HG03575 (cell line): ENCODE measurements around the gene DBF4.
"Not testable (repeated sequence)": the region's sequence is repeated elsewhere in the genome, so short reads cannot be mapped to it uniquely, and the experiment has no call there.

Experiments
- ATAC-seq: cut with Tn5 transposase; IDR thresholded peaks from one replicate; pipeline ENCODE4 v1.9.1; 2021; ENCODE audit not compliant: unreplicated experiment, insufficient number of reproducible peaks, low FRiP score; ENCODE audit errors: extremely low read depth

DBF4 gene

DNA sequence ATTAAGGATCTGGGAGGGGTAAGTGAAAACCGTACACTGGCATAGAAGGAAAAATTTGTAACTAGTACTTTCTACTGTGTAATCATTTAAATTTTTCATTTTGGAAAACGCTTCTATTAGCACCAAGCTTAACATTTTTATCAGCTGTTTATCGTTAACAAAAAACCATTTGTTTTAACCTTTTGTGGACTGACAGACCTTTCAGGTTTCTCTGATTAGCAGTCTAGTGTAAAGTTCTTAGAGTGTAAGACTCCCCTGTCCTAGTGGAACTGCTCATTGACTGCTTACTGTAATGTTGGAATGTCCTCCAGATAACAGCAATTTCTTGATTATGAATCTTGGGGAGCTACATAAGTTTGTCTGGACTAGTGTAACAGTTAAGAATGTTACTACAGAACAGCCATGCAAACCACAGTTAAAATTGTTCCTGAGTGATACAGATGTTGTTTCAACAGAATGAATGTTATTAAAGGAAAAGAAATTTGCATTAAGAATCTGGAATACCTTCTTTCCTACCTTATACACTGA lies 2.0 kb downstream of the DBF4 start:
- no peak for ATAC-seq

DNA sequence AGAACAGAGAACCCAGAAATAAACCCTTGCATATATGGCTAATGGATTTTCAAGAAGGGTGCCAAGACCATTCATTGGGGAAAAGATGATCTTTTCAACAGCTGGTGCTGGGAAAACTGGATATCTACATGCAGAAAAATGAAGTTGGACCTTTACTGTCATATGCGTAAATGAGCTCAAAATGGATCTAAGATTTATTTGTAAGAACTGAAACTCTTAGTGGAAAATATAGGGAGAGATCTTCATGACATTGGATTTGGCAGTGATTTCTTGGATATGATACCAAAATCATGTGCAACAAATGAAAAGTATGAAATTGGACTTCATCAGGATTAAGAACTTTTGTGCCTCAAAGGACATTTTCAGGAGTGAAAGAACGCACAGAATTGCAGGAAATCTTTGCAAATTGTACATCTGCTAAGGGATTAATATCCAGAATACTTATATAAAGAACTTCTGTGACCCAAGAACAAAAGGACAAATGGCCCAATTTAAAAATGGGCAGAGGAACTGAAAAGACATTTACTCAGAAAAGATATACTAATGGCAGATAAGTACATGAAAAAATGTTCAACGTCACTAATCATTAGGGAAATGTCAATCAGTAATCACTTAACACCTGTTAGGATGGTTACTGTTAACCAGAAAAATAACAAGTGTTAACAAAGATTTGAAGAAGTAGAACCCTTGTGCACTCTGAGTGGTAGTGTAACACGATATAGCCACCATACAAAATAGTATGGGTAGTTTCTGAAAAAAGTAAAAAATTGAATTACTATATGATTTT lies 6.1 kb downstream of the DBF4 start:
- ATAC-seq, result no peak

DNA sequence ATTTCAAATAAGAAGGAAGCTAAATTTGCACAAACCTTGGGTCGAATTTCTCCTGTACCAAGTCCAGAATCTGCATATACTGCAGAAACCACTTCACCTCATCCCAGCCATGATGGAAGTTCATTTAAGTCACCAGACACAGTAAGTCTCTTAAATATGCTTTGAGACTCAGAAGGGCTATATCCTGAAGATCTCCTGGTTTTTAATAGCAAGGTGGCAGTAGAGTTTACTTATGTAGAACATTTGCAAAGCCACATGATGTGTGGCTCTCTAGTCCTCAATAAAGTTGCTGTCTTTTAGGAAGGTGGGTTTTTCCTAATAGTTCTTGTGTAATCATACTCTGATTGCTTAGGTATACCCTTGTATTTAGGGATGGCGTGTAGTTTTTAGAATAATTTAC lies 8.7 kb downstream of the DBF4 start:
- no peak for ATAC-seq

DNA sequence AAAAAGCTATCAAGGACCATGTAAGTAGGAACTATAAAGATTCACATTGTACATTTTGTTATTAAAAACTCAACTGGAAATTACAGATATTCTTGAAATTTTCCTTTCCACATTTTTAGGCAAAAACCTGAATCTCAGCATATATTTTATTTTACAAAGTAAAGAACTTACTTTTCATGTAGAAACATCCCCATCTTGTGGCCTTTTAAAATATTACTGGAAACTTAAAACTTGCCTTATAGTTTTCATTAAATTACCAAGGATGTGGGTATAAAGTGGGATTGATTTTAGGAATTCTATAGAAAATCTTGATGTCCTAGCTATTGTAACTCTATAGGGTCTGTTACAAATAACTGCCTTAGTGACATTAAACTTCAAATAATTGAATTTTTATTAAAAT lies 10.6 kb downstream of the DBF4 start:
- no peak for ATAC-seq

DNA sequence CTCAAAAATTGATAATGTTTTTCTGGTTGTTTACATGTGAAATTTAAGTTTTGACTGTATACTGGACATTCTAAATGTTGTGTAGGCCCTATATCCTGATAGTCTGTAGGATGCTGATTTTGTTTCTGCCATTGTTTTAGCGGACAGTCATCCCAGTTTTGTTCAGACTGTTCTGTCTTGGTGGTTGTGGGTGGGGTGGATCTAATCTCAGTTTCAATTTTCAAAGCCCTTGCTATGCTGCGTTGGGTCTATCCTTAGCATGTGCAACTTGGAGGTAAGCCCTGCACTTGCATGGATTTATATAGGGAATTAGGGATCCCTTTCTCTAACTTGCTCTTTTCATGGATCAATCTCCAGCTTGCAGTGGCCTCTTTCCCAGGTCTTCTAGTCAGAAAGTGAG lies 19.1 kb downstream of the DBF4 start:
- no peak for ATAC-seq

DNA sequence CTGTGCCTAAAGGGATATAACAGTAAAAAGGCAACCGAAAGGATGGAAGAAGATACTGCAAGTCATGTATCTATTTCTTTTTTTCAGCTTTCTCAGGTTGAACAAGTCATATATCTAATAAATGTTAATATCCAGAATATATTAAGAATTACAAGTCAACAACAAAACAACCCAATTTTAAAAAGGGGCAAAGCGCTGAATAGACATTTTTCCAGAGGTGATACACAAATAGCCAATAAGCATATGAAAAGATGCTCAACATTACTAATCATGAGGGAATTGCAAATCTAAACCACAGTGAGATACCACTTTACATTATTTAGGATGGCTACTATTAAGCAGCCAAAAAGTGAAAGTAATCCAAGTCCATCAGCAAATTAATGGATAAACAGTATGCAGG lies 23.0 kb downstream of the DBF4 start:
- no peak for ATAC-seq

DNA sequence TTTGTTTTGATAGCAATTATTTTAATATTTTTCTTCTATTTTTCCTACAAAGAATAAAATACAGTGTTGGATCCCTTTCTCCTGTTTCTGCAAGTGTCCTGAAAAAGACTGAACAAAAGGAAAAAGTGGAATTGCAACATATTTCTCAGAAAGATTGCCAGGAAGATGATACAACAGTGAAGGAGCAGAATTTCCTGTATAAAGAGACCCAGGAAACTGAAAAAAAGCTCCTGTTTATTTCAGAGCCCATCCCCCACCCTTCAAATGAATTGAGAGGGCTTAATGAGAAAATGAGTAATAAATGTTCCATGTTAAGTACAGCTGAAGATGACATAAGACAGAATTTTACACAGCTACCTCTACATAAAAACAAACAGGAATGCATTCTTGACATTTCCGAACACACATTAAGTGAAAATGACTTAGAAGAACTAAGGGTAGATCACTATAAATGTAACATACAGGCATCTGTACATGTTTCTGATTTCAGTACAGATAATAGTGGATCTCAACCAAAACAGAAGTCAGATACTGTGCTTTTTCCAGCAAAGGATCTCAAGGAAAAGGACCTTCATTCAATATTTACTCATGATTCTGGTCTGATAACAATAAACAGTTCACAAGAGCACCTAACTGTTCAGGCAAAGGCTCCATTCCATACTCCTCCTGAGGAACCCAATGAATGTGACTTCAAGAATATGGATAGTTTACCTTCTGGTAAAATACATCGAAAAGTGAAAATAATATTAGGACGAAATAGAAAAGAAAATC lies 31.0 kb downstream of the DBF4 start:
- not testable (repeated sequence) for ATAC-seq

DNA sequence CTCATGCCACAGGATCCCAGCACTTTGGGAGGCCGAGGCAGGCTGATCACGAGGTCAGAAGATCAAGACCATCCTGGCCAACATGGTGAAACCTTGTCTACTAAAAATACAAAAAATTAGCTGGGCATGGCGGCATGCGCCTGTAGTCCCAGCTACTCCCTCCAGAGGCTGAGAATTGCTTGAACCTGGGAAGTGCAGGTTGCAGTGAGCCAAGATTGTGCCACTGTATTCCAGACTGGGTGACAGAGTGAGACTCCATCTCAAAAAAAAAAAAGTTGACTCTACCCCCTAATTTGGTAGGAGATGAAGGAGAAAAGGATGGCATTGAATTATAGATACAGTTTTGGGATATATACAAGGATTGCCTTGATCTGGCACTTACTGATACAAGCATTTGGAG lies 32.5 kb downstream of the DBF4 start:
- not testable (repeated sequence) for ATAC-seq

DNA sequence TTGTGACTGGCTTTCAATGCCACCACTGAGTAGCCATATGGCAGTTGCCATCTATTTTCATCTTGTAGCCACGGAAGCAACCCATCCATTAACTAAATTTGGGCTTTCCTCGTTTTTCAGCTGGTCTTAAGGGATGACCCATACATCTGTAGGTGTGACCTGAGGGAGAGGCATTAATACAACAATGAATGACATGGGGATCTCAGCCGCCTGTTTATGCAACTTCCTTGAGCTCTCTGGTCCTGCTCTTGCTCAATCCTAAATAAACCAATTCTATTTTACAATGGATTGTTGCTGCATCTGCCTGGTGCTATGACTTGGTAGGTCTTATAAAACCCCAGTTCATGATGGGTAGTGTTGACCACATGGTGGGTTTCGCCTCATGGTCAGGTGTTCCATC lies 35.8 kb downstream of the DBF4 start:
- ATAC-seq, result no peak

DNA sequence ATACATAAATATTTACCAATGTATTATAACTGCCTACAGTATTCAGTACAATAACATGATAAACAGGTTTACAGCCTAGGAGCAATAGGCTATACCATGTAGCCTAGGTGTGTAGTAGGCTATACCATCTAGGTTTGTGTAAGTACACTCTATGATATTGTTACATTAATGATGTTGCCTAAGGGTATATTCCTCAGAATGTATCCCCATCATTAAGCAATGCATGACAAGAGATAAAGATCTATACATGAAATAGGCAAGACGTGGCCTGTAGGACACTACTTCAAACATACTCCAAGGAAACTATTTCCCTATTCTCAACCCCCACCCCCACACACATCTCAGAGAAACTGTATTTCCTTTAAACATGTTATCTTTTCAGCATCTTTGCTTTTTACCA lies 42.4 kb downstream of the DBF4 start:
- ATAC-seq, result no peak

DNA sequence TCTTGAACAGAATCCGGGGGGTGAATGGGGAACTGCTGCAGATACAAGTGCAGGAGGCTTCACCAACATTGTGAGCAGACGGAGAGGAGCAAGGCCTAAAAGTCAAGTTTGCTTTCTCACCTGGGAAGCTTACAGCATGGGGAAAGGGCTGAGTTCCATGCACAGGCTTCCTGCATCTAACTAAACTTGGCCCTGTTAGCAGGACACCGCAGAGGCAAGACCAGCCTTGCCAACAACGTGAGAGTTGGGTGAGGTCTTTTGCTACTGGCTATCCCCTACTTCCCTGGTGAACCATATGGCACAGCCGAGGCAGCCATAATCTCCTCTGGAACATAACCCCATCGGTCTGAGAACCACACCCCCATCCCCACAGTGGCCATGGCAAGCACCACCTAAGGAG lies 43.6 kb downstream of the DBF4 start:
- no peak for ATAC-seq

DNA sequence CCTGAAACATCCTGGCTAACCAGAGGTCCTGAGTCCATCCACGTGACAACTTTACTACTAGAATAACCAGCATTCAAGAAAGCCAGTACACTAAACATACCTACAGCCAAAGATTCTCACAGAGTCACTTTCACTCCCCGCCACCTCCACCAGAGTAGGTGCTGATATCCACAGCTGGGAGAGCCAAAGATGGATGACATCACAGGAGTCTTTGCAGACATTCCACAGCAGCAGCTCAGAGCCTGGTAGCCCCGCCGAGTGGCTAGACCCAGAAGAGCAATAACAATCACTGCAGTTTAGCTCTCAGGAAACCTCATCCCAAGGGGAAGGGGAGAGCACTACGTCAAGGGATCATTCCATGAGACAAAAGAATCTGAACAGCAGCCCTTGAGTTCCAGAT lies 44.3 kb downstream of the DBF4 start:
- ATAC-seq, result no peak

DNA sequence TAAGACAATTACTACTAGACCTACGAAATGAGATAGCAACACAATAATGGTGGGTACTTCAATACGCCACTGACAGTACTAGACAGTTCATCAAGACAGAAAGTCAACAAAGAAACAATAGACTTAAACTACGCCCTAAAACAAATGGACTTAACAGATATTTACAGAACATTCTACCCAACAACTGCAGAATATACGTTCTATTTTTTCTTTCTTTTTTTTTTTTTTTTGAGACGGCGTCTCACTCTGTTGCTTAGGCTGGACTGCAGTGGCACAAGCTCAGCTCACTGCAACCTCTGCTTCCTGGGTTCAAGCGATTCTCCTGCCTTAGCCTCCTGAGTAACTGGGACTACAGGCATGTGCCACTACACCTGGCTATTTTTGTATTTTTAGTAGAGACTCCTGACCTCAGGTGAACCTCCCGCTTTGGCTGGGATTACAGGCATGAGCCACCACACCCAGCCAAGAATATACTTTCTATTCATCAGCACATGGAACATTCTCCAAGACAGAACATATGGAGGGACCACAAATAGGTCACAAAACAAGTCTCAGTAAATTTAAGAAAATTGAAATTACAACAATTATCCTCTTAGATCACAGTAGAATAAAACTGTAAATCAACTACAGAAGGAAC lies 46.6 kb downstream of the DBF4 start:
- ATAC-seq, result not testable (repeated sequence)

DNA sequence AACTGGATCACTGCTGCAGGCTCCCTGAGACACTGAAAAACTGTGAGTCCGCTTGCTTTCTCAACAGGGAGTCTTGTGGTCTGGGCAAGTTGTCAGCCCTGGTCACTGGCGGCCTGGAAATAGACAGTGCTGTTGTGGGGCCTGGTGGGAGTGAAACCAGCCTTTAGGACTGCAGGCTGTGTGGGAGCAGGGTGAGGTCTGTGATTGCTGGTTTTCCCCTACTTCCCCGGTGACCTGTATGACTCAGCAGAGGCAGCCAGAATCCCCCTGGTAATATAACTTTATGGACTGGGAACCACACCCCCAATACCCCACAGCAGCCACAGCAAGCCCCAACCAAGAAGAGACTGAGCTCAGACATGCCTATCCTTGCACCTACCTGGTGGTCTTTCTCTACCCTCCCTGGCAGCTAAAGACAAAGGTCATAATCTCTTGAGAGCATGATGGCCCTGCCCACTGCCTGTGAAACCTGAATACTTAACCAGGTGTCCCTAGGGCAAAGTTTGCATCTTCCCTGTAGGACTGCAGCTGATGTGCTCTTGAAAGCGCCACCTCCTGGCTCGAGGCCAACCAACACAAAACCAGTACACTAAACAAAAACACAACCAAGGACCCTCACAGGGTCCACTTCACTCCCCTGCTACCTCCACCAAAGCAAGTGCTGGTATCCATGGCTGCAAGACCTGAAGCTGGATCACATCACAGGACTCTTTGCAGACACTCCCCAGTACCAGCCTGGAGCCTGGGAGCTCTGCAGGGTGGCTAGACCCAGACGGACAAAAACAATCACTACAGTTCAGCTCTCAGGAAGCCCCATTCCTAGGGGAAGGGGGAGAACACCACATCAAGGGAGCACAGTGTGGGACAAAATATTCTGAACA lies 50.5 kb downstream of the DBF4 start:
- peak; percentile 96 for ATAC-seq

DNA sequence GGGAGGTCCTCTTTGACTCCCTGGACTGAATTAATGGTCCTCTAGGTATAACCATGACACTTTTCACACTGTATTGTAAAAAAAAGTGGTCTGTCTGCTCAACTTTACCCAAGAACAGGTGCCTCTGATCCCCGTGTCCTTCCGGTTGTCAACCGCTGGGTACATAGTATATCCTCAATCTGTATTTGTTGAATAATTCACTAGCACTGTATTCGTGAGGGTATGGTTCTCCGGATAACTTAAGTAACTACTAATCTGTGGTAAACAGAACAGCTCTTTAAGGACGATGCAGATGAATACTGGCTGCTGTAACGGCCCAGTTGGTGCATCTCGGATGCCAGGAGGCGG lies 57.3 kb downstream of the DBF4 start:
- ATAC-seq, result peak; percentile 19

DNA sequence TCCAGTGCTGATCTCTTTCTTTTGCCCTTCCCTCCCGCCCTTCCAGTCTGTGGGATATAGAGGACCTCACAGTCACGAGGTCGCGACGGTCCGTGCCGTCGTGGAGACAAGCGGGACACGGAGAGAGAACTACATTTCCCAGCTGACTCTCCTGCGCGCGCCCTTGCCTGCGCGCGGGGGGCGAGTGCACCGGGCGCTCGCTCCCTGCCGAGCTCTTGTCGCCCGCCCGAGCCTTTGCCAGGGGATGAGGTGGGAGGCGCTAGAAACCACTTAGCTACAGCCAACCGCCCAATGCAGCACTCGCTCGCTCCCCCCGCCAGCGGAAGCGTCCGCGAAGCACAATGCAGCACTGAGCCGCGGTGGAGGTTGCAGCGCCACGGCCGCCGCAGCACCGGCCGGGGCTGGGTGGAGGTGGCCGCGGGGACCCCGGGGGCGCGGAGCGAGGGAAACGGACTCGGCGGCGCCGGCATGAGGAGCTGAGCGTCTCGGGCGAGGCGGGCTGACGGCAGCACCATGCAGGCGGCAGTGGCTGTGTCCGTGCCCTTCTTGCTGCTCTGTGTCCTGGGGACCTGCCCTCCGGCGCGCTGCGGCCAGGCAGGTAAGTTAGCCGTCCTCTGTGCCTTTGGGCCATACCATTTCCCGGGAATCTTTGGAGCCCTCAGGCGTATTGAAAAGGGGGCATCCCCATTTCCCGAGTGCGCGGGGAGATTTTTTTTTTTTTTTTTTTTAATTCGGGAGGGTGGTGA lies 57.8 kb downstream of the DBF4 start, which contains the start of gene ADAM22:
Gene ADAM22, plus strand, starts transcription at position 299 of the 746 bp plus-strand sequence. Its CDS starts 215 bp downstream, at position 514.
- peak; percentile 76 for ATAC-seq

DNA sequence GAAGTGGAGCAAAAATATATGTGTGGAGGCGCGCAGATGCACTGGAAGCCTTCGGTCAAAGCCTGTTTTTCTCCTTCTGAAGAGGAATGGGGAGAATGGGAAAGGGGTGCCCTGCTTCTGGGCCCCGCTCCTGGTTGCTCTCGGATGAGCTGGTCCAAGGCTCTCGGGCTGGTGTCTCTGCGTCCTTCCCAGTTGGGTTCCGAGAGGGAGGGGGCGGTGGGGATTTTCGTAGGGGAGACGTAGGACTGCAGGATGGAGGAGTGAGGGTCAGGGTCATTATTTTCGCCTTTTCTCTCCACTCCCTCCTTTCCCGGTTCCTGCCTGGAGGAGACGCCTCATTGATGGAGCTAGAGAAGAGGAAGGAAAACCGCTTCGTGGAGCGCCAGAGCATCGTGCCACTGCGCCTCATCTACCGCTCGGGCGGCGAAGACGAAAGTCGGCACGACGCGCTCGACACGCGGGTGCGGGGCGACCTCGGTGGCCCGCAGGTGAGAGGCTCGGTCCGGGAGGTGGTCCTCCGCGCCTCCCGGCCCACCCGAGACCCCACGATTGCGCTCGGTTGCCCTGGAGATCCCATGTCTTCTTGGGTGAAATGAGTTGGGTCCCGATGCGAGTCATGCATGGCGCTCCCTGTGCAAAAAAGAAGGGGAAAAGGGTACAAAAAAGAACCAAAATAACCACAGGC lies 58.5 kb downstream of the DBF4 start:
- ATAC-seq, result no peak

DNA sequence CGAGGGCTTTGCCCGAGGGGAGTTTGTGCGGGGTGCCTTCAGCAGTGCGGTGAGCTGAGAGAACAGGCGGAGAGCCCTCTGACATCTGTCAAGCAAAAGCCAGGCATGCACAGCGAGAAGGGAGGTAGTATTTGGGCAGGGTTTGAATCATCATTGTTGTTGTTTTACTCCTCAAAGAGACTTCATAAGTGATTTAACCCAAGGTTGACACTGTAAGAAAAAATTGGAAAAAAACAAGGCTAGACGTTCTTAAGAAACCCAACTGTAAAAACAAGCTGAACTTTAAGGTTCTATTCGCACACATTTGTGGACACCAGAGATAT lies 59.1 kb downstream of the DBF4 start:
- no peak for ATAC-seq
